Transverse colon (tissue), 4 donors: ENCODE results near the gene GMDS. TPM values are rescaled to one million over a fixed set of nuclear protein-coding genes. Genes with fewer than 3 reads are reported as not detected.

ENCODE experiments used
- DNase-seq: peaks from one replicate; pipeline ENCODE4 v3.0.0-alpha.2; 2019
- H3K27ac ChIP-seq, 4 donors: fragments of 200-600 bp; sonication (generic); 2 replicates each; pipeline ENCODE4 v1.5.1; 2016 to 2018; ENCODE audit warnings: inconsistent platforms in 4 of 4
- H3K27me3 ChIP-seq: fragments of 200-600 bp; sonication (generic); 2 replicates; pipeline ENCODE4 v1.5.1; 2017; ENCODE audit warnings: inconsistent platforms
- H3K36me3 ChIP-seq, 4 donors: fragments of 200-600 bp; sonication (generic); 2 replicates each; pipeline ENCODE4 v1.5.1; 2017 to 2019; ENCODE audit warnings: inconsistent platforms in 4 of 4
- H3K4me1 ChIP-seq, 4 donors: fragments of 200-600 bp; sonication (generic); 2 replicates each; pipeline ENCODE4 v1.5.1; 2017 to 2020; ENCODE audit warnings: inconsistent platforms in 4 of 4
- H3K4me3 ChIP-seq, 4 donors: fragments of 200-600 bp; sonication (generic); 1 replicate in 1 of 4; 2 replicates in 3 of 4; pipeline versions ENCODE4 v1.5.1 to v1.6.1; 2017 to 2019; ENCODE audit warnings: inconsistent platforms in 4 of 4
- H3K9me3 ChIP-seq, 2 donors: fragments of 200-600 bp; sonication (generic); 2 replicates each; pipeline ENCODE4 v1.5.1; 2017 to 2019; ENCODE audit warnings: inconsistent platforms in 2 of 2
- CTCF ChIP-seq, 5 experiments: fragments of 200-600 bp in 3 of 5; fragments of 450-650 bp in 2 of 5; sonication (generic) in 3 of 5; IDR thresholded peaks; 1 replicate in 2 of 5; 2 replicates in 3 of 5; pipeline ENCODE4 v1.5.1; 2016 to 2017; ENCODE audit warnings: antibody characterized with exemption in 5 of 5, inconsistent platforms in 3 of 5, mild to moderate bottlenecking in 2 of 5, moderate library complexity in 1 of 5
- EP300 ChIP-seq: sonication (generic); formaldehyde crosslinking; IDR thresholded peaks from one replicate; pipeline ENCODE4 v1.6.1; 2017; ENCODE audit warnings: antibody characterized with exemption, low read depth
- POLR2A ChIP-seq: fragments of 450-650 bp; IDR thresholded peaks from one replicate; pipeline ENCODE4 v1.6.1; 2016; ENCODE audit warnings: antibody characterized with exemption, mild to moderate bottlenecking, moderate library complexity
- POLR2AphosphoS5 ChIP-seq, 3 donors: sonication (generic); formaldehyde crosslinking; IDR thresholded peaks; one replicate each; pipeline ENCODE4 v1.6.1; 2016; ENCODE audit warnings: antibody characterized with exemption in 3 of 3
- WGBS, 2 donors: methylation state at CpG; one replicate each; pipeline ENCODE4 v1.1.5; 2018; ENCODE audit warnings: low coverage in 1 of 2; 5-methylcytosine and 5-hydroxymethylcytosine counted together
- in situ Hi-C, 4 donors: fragments of 200-750 bp; cut with MboI; loops; one replicate each; pipeline versions ENCODE4 v1.15.0 to v1.15.1; 2017; ENCODE audit warnings: low sequenced_read_pairs in 3 of 4, low pct_ligation_motif_present in 1 of 4, low pct_unique_long_range_greater_than_20kb in 1 of 4
- intact Hi-C: fragments of 100-400 bp; cut with DNase I; formaldehyde crosslinking; loops from one replicate; pipeline ENCODE4 v1.15.1; 2023; ENCODE audit warnings: low total_unique reads
- total RNA-seq, 4 donors: library from RNA; depleted of rRNA; stranded (reverse); fragments of >200 nt; gene quantifications; one replicate each; pipeline ENCODE4 v1.1.0, GENCODE V29; 2016

The GMDS gene
- total RNA-seq, 4 donors from 2014 or later, result 66.2 to 546 (median 102) TPM

- intact Hi-C loops (no loop called here), in situ Hi-C loops (no loop called here)
- Histone ChIP-seq H3K36me3 (no peaks in the 10 kb centered on the region), H3K27ac (no peak overlapping the region), H3K4me1 (peaks cover 0 to 26% (median 19%) of the 10 kb centered on the region in 4 donors), H3K4me3 (no peak overlapping the region), H3K27me3 (no peaks in the 10 kb centered on the region), H3K9me3 (no peaks in the 10 kb centered on the region)
- TF ChIP-seq EP300 (no peak), POLR2A (no peak), POLR2AphosphoS5 (IDR thresholded peaks at IDR 0.05) (no peak), CTCF (IDR thresholded peaks at IDR 0.05) (no peak)
- DNase-seq, result no peak
- 50 to 79% methylated on average over 1 to 2 of the region's 2 CpGs for WGBS, 2 donors
Observed at GRCh38 chr6:2228392-2228791, 17.0 kb downstream of the GMDS start.

- no peak overlapping the region for H3K4me3 ChIP-seq
- 92 to 96% methylated on average over 1 to 2 of the region's 2 CpGs for WGBS, 2 donors
- TF ChIP-seq EP300 (no peak), POLR2AphosphoS5 (IDR thresholded peaks at IDR 0.05) (no peak), POLR2A (no peak), CTCF (IDR thresholded peaks at IDR 0.05) (no peak)
- no peaks in the 10 kb centered on the region for H3K27me3 ChIP-seq
- no peaks in the 10 kb centered on the region for H3K9me3 ChIP-seq
- no peak for DNase-seq
- peaks cover 0 to 31% (median 25%) of the 10 kb centered on the region in 4 donors for H3K4me1 ChIP-seq
- no peaks in the 10 kb centered on the region for H3K36me3 ChIP-seq
- in situ Hi-C loops (no loop called here), intact Hi-C loops (no loop called here)
- peak overlapping the region in 2 of 4 donors; percentile 71 to 76 for H3K27ac ChIP-seq
Observed at GRCh38 chr6:2226775-2227174, 18.6 kb downstream of the GMDS start.

DNA sequence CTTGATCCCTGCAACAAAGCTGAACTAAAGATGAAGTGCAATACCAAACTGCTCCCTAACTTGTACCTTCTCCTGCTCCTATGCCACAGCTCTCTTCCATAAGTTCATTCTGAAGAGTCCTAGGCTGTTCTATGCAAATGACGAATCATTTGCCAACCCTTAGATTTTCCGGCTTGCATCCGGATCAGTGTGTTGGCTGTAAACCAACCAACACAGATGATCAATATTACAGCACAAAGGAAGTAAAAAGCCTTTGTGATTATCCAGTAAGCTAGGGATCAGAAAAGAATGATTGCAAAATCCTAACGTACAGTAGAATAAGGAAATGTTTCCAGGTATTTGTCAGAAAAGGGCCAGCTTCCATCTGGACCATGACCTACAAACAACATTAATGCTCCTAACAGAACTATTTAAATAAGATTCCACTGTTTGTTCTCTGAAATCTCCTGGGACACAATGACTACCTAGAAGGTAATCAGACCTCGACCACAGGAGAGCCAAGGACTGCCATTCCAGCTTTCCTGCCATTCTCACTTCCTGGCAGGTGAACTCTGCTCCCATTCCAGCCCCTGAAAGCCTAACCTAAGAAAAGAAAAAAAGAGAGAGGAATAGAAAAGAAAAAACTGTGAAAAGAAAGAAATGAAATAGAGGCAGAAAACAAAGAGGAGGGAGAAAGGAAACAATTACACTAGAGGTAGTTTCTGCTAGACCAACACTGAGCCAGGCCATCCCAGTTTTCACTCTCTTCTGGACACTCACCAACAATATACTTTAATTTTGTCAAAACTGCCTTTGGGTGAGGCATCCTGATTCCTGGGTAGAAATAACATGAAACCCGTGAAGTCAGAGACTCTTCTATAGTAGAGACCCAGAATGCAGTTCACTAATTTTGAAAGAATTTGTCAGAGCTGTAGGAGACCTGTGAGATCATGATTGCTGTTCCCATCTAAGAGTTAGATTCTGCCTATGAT is 19.7 kb downstream of the GMDS start:
- DNase-seq, result peak; percentile 25
- WGBS, 2 donors, result 50 to 55% methylated on average over 6 of the region's 6 CpGs
- H3K27me3 ChIP-seq, result no peaks in the 10 kb centered on the region
- in situ Hi-C loops (no loop called here), intact Hi-C loops (no loop called here)
- H3K9me3 ChIP-seq, result no peaks in the 10 kb centered on the region
- peaks cover 0 to 27% (median 20%) of the 10 kb centered on the region in 4 donors for H3K4me1 ChIP-seq
- H3K4me3 ChIP-seq, result no peak overlapping the region
- TF ChIP-seq POLR2AphosphoS5 (IDR thresholded peaks at IDR 0.05) (peak in 1 of 3 donors; percentile 41), EP300 (no peak)
- peak overlapping the region; percentile 65 to 76 (median 68) for H3K27ac ChIP-seq
- H3K36me3 ChIP-seq, result no peaks in the 10 kb centered on the region

DNA sequence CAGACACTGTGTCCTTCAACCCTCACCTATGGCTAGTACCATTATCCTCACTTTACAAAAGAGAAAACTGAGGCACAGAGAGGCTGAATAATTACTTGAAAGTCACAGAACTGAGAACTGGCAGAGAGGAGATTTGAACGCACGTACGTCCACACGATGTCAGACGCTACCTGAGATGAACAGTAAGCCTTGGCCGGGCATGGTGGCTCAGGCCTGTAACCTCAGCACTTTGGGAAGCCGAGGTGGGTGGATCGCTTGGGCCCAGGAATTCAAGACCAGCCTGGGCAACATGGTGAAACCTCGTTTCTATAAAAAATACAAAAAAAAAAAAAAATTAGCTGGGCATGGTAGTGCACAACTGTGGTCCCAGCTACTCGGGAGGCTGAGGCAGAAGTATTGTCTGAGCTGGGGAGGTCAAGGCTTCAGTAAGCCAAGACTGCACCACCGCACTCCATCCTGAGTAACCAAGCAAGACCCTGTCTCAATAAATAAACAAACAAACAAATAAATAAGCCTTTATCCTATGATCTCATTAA is 20.5 kb downstream of the GMDS start:
- WGBS, 2 donors, result 84 to 90% methylated on average over 5 to 11 of the region's 11 CpGs
- intact Hi-C loops, result no loop called here
- peaks cover 0 to 27% (median 20%) of the 10 kb centered on the region in 4 donors for H3K4me1 ChIP-seq

More for the DNA sequence above, 20.5 kb downstream of the GMDS start:
- Histone ChIP-seq H3K27me3 (no peaks in the 10 kb centered on the region), H3K36me3 (no peaks in the 10 kb centered on the region), H3K27ac (peak overlapping the region; percentile 65 to 76 (median 68)), H3K9me3 (no peaks in the 10 kb centered on the region), H3K4me3 (no peak overlapping the region)
- no peak for DNase-seq
- in situ Hi-C loops, result loop anchor here in 1 of 4 donors (25.0 kb wide), 1 partner anchor 112 kb away; no protein-coding TSS in a partner anchor
- TF ChIP-seq EP300 (no peak), POLR2AphosphoS5 (IDR thresholded peaks at IDR 0.05) (no peak), CTCF (IDR thresholded peaks at IDR 0.05) (no peak), POLR2A (no peak)
